H9 (cell line): ENCODE data around the gene UNC13D. TPM values are rescaled to one million over a fixed set of nuclear protein-coding genes. Genes with fewer than 3 reads are reported as not detected.

Source experiments
- DNase-seq: peaks from one replicate; pipeline ENCODE4 v3.0.0-alpha.2; 2017
- H2AFZ ChIP-seq: one replicate; pipeline ENCODE4 v1.6.1; 2013; ENCODE audit warnings: mild to moderate bottlenecking, low read length, control low read depth, moderate library complexity
- H2AK5ac ChIP-seq: 2 replicates; pipeline ENCODE4 v1.6.1; 2013; ENCODE audit warnings: low read length, control low read depth, mixed read lengths; ENCODE audit not compliant: insufficient read length
- H2BK120ac ChIP-seq: one replicate; pipeline ENCODE4 v1.6.1; 2013; ENCODE audit warnings: low read depth, mild to moderate bottlenecking, low read length, control low read depth, inconsistent platforms; ENCODE audit not compliant: poor library complexity, severe bottlenecking
- H2BK12ac ChIP-seq: 2 replicates; pipeline ENCODE4 v1.6.1; 2013; ENCODE audit warnings: low read length, control low read depth, mixed read lengths, low read depth; ENCODE audit not compliant: insufficient read length
- H2BK15ac ChIP-seq: 2 replicates; pipeline ENCODE4 v1.6.1; 2013; ENCODE audit warnings: low read depth, low read length, control low read depth
- H2BK20ac ChIP-seq: one replicate; pipeline ENCODE4 v1.6.1; 2013; ENCODE audit warnings: low read depth, mild to moderate bottlenecking, low read length, control low read depth, inconsistent platforms; ENCODE audit not compliant: poor library complexity, severe bottlenecking
- H2BK5ac ChIP-seq: 2 replicates; pipeline ENCODE4 v1.6.1; 2013; ENCODE audit warnings: low read length, control low read depth, mixed read lengths; ENCODE audit not compliant: insufficient read length
- H3K14ac ChIP-seq: 2 replicates; pipeline ENCODE4 v1.6.1; 2013; ENCODE audit warnings: low read length, control low read depth; ENCODE audit not compliant: insufficient read depth
- H3K18ac ChIP-seq: 2 replicates; pipeline ENCODE4 v1.6.1; 2013; ENCODE audit warnings: low read depth, mild to moderate bottlenecking, mixed read lengths, low read length, control low read depth; ENCODE audit not compliant: insufficient read length
- H3K23ac ChIP-seq: 2 replicates; pipeline ENCODE4 v1.6.1; 2013; ENCODE audit warnings: low read length, control low read depth, mixed read lengths, low read depth; ENCODE audit not compliant: insufficient read length
- H3K23me2 ChIP-seq: 2 replicates; pipeline ENCODE4 v1.6.1; 2013; ENCODE audit warnings: low read depth, mild to moderate bottlenecking, mixed read lengths, low read length, control low read depth; ENCODE audit not compliant: insufficient read length, poor library complexity, severe bottlenecking
- H3K27ac ChIP-seq: 2 replicates; pipeline ENCODE4 v1.5.1; 2013; ENCODE audit warnings: low read length, control low read depth, mixed read lengths, low read depth; ENCODE audit not compliant: insufficient read length
- H3K27me3 ChIP-seq: 2 replicates; pipeline ENCODE4 v1.6.1; 2013; ENCODE audit warnings: low read length, control low read depth, inconsistent platforms; ENCODE audit not compliant: insufficient read depth
- H3K4ac ChIP-seq: 2 replicates; pipeline ENCODE4 v1.6.1; 2013; ENCODE audit warnings: low read depth, mild to moderate bottlenecking, control low read depth, inconsistent platforms, low read length, moderate library complexity
- H3K4me1 ChIP-seq: 2 replicates; pipeline ENCODE4 v1.6.1; 2013; ENCODE audit warnings: low read length, control low read depth, inconsistent platforms; ENCODE audit not compliant: insufficient read depth
- H3K4me2 ChIP-seq: 2 replicates; pipeline ENCODE4 v1.6.1; 2013; ENCODE audit warnings: low read length, control low read depth, mixed read lengths; ENCODE audit not compliant: insufficient read length, insufficient read depth
- H3K56ac ChIP-seq: 2 replicates; pipeline ENCODE4 v1.6.1; 2013; ENCODE audit warnings: low read depth, mild to moderate bottlenecking, mixed read lengths, low read length, control low read depth; ENCODE audit not compliant: insufficient read length
- H3K79me1 ChIP-seq: 2 replicates; pipeline ENCODE4 v1.6.1; 2013; ENCODE audit warnings: low read depth, mild to moderate bottlenecking, moderate library complexity, low read length, control low read depth, inconsistent platforms; ENCODE audit not compliant: insufficient read depth, poor library complexity, severe bottlenecking
- H3K79me2 ChIP-seq: 2 replicates; pipeline ENCODE4 v1.6.1; 2013; ENCODE audit warnings: low read length, control low read depth, inconsistent platforms; ENCODE audit not compliant: insufficient read depth
- H3K9ac ChIP-seq: 2 replicates; pipeline ENCODE4 v1.6.1; 2013; ENCODE audit warnings: low read length, control low read depth, mixed read lengths; ENCODE audit not compliant: insufficient read length; ENCODE audit errors: extremely low read depth
- H3K9me3 ChIP-seq: one replicate; pipeline ENCODE4 v1.6.1; 2013; ENCODE audit warnings: low read depth, low read length, inconsistent platforms; ENCODE audit not compliant: control insufficient read depth
- H3T11ph ChIP-seq: one replicate; pipeline ENCODE4 v1.6.1; 2013; ENCODE audit warnings: mild to moderate bottlenecking, low read length, control low read depth, inconsistent platforms
- H4K20me1 ChIP-seq: one replicate; pipeline ENCODE4 v1.6.1; 2013; ENCODE audit not compliant: control insufficient read depth, insufficient read length, insufficient read depth
- H4K5ac ChIP-seq: 2 replicates; pipeline ENCODE4 v1.6.1; 2013; ENCODE audit warnings: low read depth, mild to moderate bottlenecking, mixed read lengths, low read length, control low read depth; ENCODE audit not compliant: insufficient read length
- H4K8ac ChIP-seq: replicated peaks from 2 replicates; pipeline ENCODE4 v1.6.1; 2013; ENCODE audit warnings: low read length, control low read depth, mixed read lengths, low read depth; ENCODE audit not compliant: insufficient read length
- H4K91ac ChIP-seq: 2 replicates; pipeline ENCODE4 v1.6.1; 2013; ENCODE audit warnings: low read depth, mild to moderate bottlenecking, moderate library complexity, mixed read lengths, low read length, control low read depth; ENCODE audit not compliant: insufficient read length
- H3K27ac Mint-ChIP-seq, 3 experiments: 2 replicates in 2 of 3; 3 replicates in 1 of 3; pipeline ENCODE4 v1.8.0; 2020 to 2021; ENCODE audit warnings: mixed read lengths in 3 of 3, mild to moderate bottlenecking in 1 of 3, moderate library complexity in 1 of 3
- H3K27me3 Mint-ChIP-seq: 2 replicates; pipeline ENCODE4 v1.8.0; 2021; ENCODE audit warnings: low read depth, mild to moderate bottlenecking, moderate library complexity, mixed read lengths
- H3K36me3 Mint-ChIP-seq, 3 experiments: 2 replicates in 2 of 3; 3 replicates in 1 of 3; pipeline ENCODE4 v1.8.0; 2020 to 2021; ENCODE audit warnings: low read depth in 3 of 3, mixed read lengths in 3 of 3; ENCODE audit not compliant: insufficient read depth in 1 of 3
- H3K4me1 Mint-ChIP-seq, 2 experiments: 2 replicates each; pipeline ENCODE4 v1.8.0; 2020; ENCODE audit warnings: mixed read lengths in 2 of 2
- H3K4me3 Mint-ChIP-seq, 2 experiments: 2 replicates in 1 of 2; 3 replicates in 1 of 2; pipeline ENCODE4 v1.8.0; 2020 to 2021; ENCODE audit warnings: mild to moderate bottlenecking in 2 of 2, mixed read lengths in 2 of 2, moderate library complexity in 1 of 2
- H3K9me3 Mint-ChIP-seq, 2 experiments: 2 replicates in 1 of 2; 3 replicates in 1 of 2; pipeline ENCODE4 v1.8.0; 2020; ENCODE audit warnings: mild to moderate bottlenecking in 2 of 2, mixed read lengths in 2 of 2, moderate library complexity in 1 of 2
- CTCF ChIP-seq: fragments of 200-600 bp; sonication (generic); conservative IDR thresholded peaks from 3 replicates; pipeline ENCODE4 v1.8.0; 2021; ENCODE audit warnings: antibody characterized with exemption, mild to moderate bottlenecking
- WGBS: extraction: QIAGEN DNeasy Blood & Tissue Kit; methylation state at CpG from one replicate; pipeline ENCODE4 v1.1.7; 2013; ENCODE audit warnings: missing lambda C conversion rate, low lambda C conversion rate, mixed read lengths; ENCODE audit not compliant: insufficient read length; ENCODE audit errors: extremely low coverage; 5-methylcytosine and 5-hydroxymethylcytosine counted together
- long read RNA-seq: library from polyadenylated mRNA; unstranded; transcript quantifications from one replicate; pipeline ENCODE4 v2.0.0, GENCODE V29; 2020
- total RNA-seq: library from RNA; stranded (reverse); gene quantifications from 2 replicates; pipeline ENCODE4 v1.2.1, GENCODE V29; 2021

The UNC13D gene
- total RNA-seq, result 6.3 and 6.8 TPM in 2 replicates
- long read RNA-seq, partial matches to known transcripts, result 28 of 43 reads
- long read RNA-seq, other reads (novel, unspliced or antisense), result 15 of 43 reads

- H3K27ac ChIP-seq, result no peak within 1 kb of the TSS
- H3K4ac ChIP-seq, result no peak within 1 kb of the TSS
- no CpG with 5 or more reads among the region's 35 CpGs for WGBS
- H3K4me2 ChIP-seq, result no peak within 1 kb of the TSS
- no peak within 1 kb of the TSS for H2AK5ac ChIP-seq
- H3K18ac ChIP-seq, result no peak within 1 kb of the TSS
- H4K5ac ChIP-seq, result no peak within 1 kb of the TSS
- no peak within 1 kb of the TSS for H2BK5ac ChIP-seq
- H3K79me2 ChIP-seq, result no peaks in the 10 kb centered on the region
- H2BK12ac ChIP-seq, result no peak within 1 kb of the TSS
- no peaks in the 10 kb centered on the region for H3K27me3 Mint-ChIP-seq
- H4K91ac ChIP-seq, result no peak within 1 kb of the TSS
- H3K36me3 Mint-ChIP-seq, result peaks cover 15 to 35% (median 33%) of the 10 kb centered on the region in 3 experiments
- no peaks in the 10 kb centered on the region for H3K4me1 ChIP-seq
- no peaks in the 10 kb centered on the region for H3K79me1 ChIP-seq
- no peak within 1 kb of the TSS for H3K9ac ChIP-seq
- no peak within 1 kb of the TSS for H2AFZ ChIP-seq
- peak within 1 kb of the TSS in 1 of 3 experiments; percentile 94; a peak in 2 of 7 replicates for H3K27ac Mint-ChIP-seq
- H2BK120ac ChIP-seq, result no peak within 1 kb of the TSS
- H3K27me3 ChIP-seq, result no peaks in the 10 kb centered on the region
- H3K56ac ChIP-seq, result no peak within 1 kb of the TSS
- H3K9me3 ChIP-seq, result no peaks in the 10 kb centered on the region
- H4K8ac ChIP-seq, result no peak within 1 kb of the TSS
- no peak within 1 kb of the TSS; a peak in 1 of 5 replicates for H3K4me3 Mint-ChIP-seq
- H2BK15ac ChIP-seq, result no peak within 1 kb of the TSS
- peak; percentile 60 for DNase-seq
- no peaks in the 10 kb centered on the region for H3K9me3 Mint-ChIP-seq
- peaks cover 2% of the 10 kb centered on the region for H4K20me1 ChIP-seq
- no peak within 1 kb of the TSS for H2BK20ac ChIP-seq
- peaks cover 5 to 20% of the 10 kb centered on the region in 2 experiments; a peak in 3 of 4 replicates for H3K4me1 Mint-ChIP-seq
- no peak for TF ChIP-seq CTCF
- no peak within 1 kb of the TSS for H3K23ac ChIP-seq
- no peak within 1 kb of the TSS for H3K14ac ChIP-seq
- no peak within 1 kb of the TSS for H3T11ph ChIP-seq
- H3K23me2 ChIP-seq, result no peaks in the 10 kb centered on the region
These were observed at the start of gene UNC13D for GRCh38 chr17:75843577-75844529. Gene UNC13D, minus strand, starts transcription at chr17:75844404. Its CDS starts 67 bp downstream, at chr17:75844337.
